Ishikawa (cell line): ENCODE measurements around the gene ADRB1.

Experiments
- CEBPB ChIP-seq: IDR thresholded peaks from 2 replicates; pipeline ENCODE4 v1.6.1; 2012
- CREB1 ChIP-seq: IDR thresholded peaks from 2 replicates; pipeline ENCODE4 v1.6.1; 2012; ENCODE audit warnings: low read depth
- EGR1 ChIP-seq: IDR thresholded peaks from 2 replicates; pipeline ENCODE4 v1.6.1; 2012
- EP300 ChIP-seq: IDR thresholded peaks from 2 replicates; pipeline ENCODE4 v1.6.1; 2012; ENCODE audit warnings: borderline replicate concordance
- FOXM1 ChIP-seq: IDR thresholded peaks from 2 replicates; pipeline ENCODE4 v1.6.1; 2012; ENCODE audit warnings: low read depth, borderline replicate concordance
- NFIC ChIP-seq: IDR thresholded peaks from 2 replicates; pipeline ENCODE4 v1.6.1; 2012
- RAD21 ChIP-seq: IDR thresholded peaks from 2 replicates; pipeline ENCODE4 v1.6.1; 2012; ENCODE audit warnings: low read depth
- TAF1 ChIP-seq: IDR thresholded peaks from 2 replicates; pipeline ENCODE4 v1.6.1; 2012; ENCODE audit warnings: low read depth, mild to moderate bottlenecking
- TCF12 ChIP-seq: IDR thresholded peaks from 2 replicates; pipeline ENCODE4 v1.6.1; 2012; ENCODE audit warnings: low read depth
- TEAD4 ChIP-seq: IDR thresholded peaks from 2 replicates; pipeline ENCODE4 v1.6.1; 2012
- YY1 ChIP-seq: IDR thresholded peaks from 2 replicates; pipeline ENCODE4 v1.6.1; 2012; ENCODE audit warnings: low read depth
- ZBTB7A ChIP-seq: IDR thresholded peaks from 2 replicates; pipeline ENCODE4 v1.6.1; 2012; ENCODE audit warnings: low read depth
- TF ChIP-seq, protein P1 (sequence below): IDR thresholded peaks from 2 replicates; pipeline ENCODE4 v1.6.1; 2012
- TF ChIP-seq, protein P2 (sequence below): IDR thresholded peaks from 2 replicates; pipeline ENCODE4 v1.6.1; 2012
- TF ChIP-seq, protein P3 (sequence below): IDR thresholded peaks from 2 replicates; pipeline ENCODE4 v1.6.1; 2012; ENCODE audit warnings: low read depth, mild to moderate bottlenecking

Gene ADRB1

DNA sequence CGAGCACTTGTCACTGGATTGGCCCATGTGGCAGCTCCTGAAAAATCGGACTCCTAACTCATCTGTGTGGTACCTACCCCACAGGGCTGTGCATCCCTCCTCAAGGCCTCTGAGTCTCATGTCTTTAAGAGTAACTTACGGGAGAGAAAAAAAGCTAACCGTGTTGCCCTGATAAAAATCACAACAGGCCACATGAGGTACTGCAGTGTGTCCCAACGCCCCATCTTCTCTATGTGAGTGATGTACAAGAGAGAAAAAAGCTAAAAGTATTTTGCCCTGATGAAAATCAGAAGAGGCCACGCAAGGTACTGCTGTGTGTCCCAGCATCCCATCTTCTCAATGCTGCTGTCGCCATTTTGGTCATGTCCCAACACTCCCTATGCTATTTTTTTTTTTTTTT lies 41.2 kb upstream of the ADRB1 start:
- no peak for TF ChIP-seq ZBTB7A
- no peak for TF ChIP-seq NFIC
- no peak for TF ChIP-seq TAF1
- no peak for TF ChIP-seq CEBPB
- TF ChIP-seq EP300 = no peak
- TF ChIP-seq FOXM1 = no peak
- TF ChIP-seq RAD21 = no peak
- no peak for TF ChIP-seq TEAD4
- no peak for TF ChIP-seq CREB1
- no peak for TF ChIP-seq YY1
- TF ChIP-seq TCF12 = no peak
- TF ChIP-seq, protein P1, sequence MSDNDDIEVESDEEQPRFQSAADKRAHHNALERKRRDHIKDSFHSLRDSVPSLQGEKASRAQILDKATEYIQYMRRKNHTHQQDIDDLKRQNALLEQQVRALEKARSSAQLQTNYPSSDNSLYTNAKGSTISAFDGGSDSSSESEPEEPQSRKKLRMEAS = no peak
- TF ChIP-seq, protein P2, sequence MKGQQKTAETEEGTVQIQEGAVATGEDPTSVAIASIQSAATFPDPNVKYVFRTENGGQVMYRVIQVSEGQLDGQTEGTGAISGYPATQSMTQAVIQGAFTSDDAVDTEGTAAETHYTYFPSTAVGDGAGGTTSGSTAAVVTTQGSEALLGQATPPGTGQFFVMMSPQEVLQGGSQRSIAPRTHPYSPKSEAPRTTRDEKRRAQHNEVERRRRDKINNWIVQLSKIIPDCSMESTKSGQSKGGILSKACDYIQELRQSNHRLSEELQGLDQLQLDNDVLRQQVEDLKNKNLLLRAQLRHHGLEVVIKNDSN = no peak
- TF ChIP-seq, protein P3, sequence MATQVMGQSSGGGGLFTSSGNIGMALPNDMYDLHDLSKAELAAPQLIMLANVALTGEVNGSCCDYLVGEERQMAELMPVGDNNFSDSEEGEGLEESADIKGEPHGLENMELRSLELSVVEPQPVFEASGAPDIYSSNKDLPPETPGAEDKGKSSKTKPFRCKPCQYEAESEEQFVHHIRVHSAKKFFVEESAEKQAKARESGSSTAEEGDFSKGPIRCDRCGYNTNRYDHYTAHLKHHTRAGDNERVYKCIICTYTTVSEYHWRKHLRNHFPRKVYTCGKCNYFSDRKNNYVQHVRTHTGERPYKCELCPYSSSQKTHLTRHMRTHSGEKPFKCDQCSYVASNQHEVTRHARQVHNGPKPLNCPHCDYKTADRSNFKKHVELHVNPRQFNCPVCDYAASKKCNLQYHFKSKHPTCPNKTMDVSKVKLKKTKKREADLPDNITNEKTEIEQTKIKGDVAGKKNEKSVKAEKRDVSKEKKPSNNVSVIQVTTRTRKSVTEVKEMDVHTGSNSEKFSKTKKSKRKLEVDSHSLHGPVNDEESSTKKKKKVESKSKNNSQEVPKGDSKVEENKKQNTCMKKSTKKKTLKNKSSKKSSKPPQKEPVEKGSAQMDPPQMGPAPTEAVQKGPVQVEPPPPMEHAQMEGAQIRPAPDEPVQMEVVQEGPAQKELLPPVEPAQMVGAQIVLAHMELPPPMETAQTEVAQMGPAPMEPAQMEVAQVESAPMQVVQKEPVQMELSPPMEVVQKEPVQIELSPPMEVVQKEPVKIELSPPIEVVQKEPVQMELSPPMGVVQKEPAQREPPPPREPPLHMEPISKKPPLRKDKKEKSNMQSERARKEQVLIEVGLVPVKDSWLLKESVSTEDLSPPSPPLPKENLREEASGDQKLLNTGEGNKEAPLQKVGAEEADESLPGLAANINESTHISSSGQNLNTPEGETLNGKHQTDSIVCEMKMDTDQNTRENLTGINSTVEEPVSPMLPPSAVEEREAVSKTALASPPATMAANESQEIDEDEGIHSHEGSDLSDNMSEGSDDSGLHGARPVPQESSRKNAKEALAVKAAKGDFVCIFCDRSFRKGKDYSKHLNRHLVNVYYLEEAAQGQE = no peak
- TF ChIP-seq EGR1 = no peak

DNA sequence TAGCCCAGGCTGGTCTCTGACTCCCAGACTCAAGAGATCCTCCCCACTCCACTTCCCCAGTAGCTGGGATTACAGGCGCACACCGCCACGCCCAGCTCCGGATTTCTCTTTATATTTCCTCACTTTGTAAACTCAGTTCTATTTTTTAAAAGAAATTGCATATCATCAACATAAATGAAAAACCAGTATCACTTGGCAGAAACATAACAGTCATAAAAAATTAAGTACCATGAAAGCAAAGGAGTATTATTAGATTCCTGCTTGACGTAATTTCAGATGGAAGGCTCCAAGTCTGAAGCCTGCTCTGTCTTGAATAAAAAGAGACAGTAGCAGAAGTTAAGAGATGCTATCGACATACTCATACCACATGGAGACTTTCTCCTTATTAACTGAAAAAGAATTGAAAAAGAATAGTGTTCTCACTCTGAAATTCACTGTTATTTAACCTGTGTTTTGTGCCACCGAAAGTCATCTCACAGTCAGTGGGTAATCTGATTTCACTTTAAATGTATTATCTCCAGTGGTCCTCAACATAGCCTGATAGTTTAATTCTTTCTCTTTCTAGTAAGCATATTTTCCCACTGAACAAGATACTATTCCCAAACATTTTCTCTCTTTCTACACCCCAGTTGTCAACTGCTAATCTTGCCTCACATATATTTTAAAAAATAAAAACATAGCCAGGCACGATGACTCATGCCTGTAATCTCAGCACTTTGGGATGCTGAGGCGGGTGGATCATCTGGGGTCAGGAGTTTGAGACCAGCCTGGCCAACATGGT lies 40.3 kb upstream of the ADRB1 start:
- TF ChIP-seq EP300 (no peak), CREB1 (no peak), ZBTB7A (no peak), RAD21 (no peak), YY1 (no peak), NFIC (no peak), TCF12 (no peak), TAF1 (no peak), CEBPB (no peak), FOXM1 (no peak), EGR1 (no peak), TEAD4 (no peak)
- TF ChIP-seq, protein P1 = no peak
- TF ChIP-seq, protein P3 = no peak
- TF ChIP-seq, protein P2 = no peak

DNA sequence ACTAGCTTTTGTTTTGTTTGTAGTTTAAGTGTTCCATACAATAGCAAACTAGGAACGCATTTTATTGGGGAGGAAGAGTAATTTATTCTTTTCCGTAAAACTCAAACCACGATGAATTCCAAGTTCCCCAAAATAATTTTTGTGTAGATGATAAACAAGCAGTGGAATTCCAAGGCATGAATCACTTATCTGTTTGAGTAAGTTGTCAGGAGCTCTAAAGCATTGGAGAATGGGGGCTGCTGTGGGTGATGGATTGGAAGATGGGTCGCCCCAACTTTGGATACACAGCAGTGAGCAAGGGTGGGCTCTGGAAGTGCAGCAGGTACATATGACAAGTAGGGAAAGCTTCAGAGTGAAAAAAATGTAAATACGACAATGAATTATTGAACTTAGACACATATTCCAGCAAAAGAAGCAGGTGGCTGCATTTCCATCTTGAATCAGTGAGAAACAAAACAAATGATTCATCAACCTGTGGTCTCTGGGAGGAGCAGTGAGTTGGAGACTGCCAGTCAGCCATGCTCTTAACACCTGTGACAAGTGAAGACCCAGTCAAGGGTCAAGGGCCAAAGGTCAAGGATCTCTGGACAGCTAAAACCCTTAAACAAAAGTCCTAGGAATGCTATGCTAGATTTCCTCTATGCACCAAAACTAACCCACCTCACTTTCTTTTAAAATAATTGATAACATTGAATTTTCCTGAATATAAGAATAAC lies 34.2 kb upstream of the ADRB1 start:
- TF ChIP-seq, protein P1 = no peak
- no peak for TF ChIP-seq TEAD4
- TF ChIP-seq, protein P3 = no peak

DNA sequence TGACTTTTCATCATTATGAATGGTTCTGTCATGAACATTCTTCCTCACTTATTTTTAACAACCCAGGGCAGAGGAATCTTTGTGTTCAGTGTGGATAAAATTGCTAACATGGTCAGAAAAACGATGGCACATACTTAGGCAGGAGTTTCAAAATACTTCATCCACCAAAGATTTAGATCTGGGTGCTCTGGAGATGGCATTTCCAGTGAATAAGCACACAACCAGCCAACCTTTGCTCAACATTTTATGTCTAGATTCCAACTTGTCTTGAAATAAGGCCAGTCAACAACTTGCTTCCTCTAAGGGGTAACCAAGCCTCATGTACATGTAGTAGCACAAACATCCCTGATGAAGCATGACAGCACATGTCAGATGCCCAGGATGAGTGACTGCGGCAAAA lies 33.4 kb upstream of the ADRB1 start:
- no peak for TF ChIP-seq ZBTB7A
